GM12873 (cell line): ENCODE data around the gene RABL3.

Experiments
- CTCF ChIP-seq: IDR thresholded peaks from 2 replicates; pipeline ENCODE4 v1.5.1; 2012; ENCODE audit warnings: low read depth, mild to moderate bottlenecking, moderate library complexity, low read length, control low read depth; ENCODE audit not compliant: insufficient read depth; ENCODE audit errors: missing control alignments

The RABL3 gene

GRCh38 chr3:120770891-120771290, 28.6 kb upstream of the RABL3 start:
- no peak for TF ChIP-seq CTCF

DNA sequence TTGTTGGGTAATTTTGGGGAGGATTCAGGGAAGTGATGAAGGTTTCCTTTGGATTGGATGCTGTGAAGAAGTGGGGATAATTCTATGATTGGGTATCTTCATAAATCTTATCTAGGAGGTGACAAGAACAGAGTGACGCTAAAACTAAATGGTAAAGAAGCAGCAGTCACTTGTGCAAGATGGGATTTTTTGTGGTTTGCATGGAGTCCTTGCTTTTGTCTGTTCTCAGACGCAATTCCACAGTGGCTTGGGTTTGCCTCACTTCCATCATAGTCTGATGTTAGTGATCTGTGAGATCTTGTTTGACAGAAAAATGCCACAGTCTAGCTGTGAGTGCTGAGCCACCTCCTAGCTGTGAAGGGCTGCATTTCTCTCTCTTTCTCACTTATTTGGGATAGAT, 27.1 kb upstream of the RABL3 start:
- no peak for TF ChIP-seq CTCF

- TF ChIP-seq CTCF = no peak
Measured at GRCh38 chr3:120767106-120767505, 24.8 kb upstream of the RABL3 start.

DNA sequence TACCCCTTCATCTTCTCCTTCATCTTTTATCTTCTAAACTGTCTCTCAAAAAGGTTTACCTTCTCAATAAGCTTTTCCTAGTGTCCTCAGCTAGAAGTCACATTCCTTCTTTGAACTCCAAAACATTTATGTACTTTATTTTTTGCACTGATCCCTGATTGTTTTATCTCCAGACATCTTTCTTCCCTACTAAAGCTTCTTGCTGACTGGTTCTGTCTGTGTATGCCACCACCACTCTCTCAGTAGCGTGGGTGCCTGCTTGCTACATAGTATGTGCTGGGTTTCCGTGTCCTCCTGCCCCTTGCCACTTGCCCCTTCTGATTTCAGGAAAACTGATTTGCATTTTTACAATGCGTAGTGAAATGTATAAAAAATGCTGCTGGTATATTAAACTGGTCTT, 24.3 kb upstream of the RABL3 start:
- no peak for TF ChIP-seq CTCF

GRCh38 chr3:120765830-120766493, 23.6 kb upstream of the RABL3 start:
- no peak for TF ChIP-seq CTCF

- no peak for TF ChIP-seq CTCF
Measured at GRCh38 chr3:120764206-120764605, 21.9 kb upstream of the RABL3 start.

GRCh38 chr3:120763601-120764000, 21.3 kb upstream of the RABL3 start:
- TF ChIP-seq CTCF = no peak
